NCI-H2227 (cell line): Measurements from ENCODE around the gene FZD4.

Experiments
- DNase-seq: peaks from one replicate; lab custom pipeline; 2025; ENCODE audit not compliant: unreplicated experiment; lab: John Stamatoyannopoulos, UW

Gene FZD4

DNA sequence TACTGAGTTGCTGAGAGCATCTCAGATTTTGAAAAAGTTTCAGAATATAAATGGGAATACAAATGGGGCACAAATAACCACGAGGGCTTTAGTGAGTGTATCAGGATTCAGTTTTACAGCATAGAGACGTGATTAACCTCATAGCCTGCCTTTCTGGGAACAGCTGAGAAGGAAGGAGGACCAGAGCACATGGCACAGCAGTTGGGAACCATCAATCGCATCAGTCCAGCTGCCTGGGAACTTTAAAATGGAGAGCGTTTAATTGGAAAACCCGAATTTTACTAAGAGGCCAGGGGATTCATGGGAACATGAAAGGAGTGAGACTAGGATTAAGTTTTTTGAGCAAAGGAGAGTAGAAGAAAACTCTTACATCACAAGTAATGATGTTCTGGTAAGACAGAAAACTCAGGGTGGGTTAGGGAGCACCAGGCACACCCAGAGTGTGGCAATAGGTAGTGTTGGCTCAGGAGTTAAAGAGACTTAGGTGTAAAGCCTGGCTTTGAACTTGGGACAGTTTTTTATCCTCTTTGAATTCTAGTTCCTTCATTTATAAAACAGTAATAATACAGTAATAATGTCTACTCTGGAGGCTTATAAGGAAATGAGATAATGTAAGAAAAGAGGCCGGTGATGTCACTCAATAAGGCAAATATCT, 40.2 kb downstream of the FZD4 start:
- no peak for DNase-seq

- DNase-seq, result no peak
Measured at GRCh38 chr11:86912238-86912637, 43.0 kb downstream of the FZD4 start.

GRCh38 chr11:86910592-86910991, 44.6 kb downstream of the FZD4 start:
- no peak for DNase-seq

- no peak for DNase-seq
Measured at GRCh38 chr11:86906198-86906597, 49.0 kb downstream of the FZD4 start.

- no peak for DNase-seq
Measured at GRCh38 chr11:86905252-86905651, 49.9 kb downstream of the FZD4 start.

GRCh38 chr11:86904001-86904400, 51.2 kb downstream of the FZD4 start:
- DNase-seq, result no peak

- no peak for DNase-seq
Measured at GRCh38 chr11:86902345-86902744, 52.9 kb downstream of the FZD4 start.

DNA sequence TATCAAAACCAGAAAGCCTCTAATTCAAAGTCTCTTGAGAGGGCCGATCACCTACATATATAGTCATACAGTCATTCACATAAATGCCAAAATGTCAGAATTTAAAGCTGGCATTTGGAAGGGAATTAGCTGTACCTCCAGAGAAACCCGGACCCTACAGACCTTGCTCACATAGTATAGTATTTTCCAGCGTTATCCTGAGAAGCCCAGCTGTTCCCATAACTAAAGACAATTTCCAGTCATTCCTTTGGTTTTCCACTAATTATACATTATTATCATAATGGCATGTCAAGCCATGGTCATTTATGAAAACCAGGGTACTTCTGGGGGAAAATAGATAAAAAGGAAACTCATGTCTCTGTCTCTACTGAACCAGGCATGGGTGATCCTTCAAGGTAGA, 53.6 kb downstream of the FZD4 start:
- DNase-seq, result no peak

- no peak for DNase-seq
Measured at GRCh38 chr11:86900162-86900561, 55.0 kb downstream of the FZD4 start.

DNA sequence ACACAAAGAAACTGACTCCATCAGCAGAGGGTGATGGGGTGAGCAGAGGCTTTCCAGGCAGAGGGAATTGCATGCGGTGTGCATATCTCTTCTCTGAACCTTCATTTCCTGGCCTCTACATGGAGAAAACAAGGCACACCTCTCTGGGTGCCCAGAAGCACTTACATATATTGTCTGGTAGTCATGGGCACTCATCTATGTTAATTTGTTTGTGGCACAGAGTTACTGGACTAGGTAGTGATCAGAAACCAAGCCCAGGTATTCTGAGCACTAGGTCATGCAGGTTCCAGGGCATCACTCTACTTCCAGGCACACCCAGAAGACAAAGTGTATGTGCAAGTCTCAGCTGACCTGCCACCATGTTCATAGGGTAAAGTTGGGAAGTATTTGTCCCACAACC, 56.5 kb downstream of the FZD4 start:
- DNase-seq, result no peak

- no peak for DNase-seq
Measured at GRCh38 chr11:86896441-86896841, 58.8 kb downstream of the FZD4 start.
